Measurements from ENCODE around the gene FBXL20. TPM values are rescaled to one million over a fixed set of nuclear protein-coding genes. Genes with fewer than 3 reads are reported as not detected.

The FBXL20 gene
- total RNA-seq, 6 experiments from 2014 or later: 6.0 to 9.8 (median 8.5) TPM

DNA sequence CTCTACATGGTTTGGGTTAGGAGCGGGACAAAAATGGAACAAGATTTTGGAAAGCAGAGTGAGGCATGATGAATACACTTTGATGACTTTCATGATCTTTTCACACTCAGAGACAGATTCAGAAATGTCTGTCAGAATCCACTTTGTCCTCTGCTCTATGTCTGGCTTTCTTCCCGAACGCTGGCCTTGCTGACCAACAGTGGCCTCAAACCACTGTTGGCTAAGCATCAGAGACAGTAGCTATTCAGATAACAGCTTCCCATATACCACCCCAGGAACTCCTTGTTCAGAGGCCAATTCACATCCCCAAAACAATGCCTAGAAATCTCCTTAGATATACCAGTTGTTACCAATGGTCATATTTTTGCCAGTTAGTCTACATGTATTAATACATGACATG lies 40.9 kb downstream of the FBXL20 start:
- ATAC-seq (peak; percentile 78 to 85 (median 82)), DNase-seq (peak in 2 of 3 donors; percentile 36 to 71)
- no peak overlapping the region for H3K27ac ChIP-seq
- no peaks in the 10 kb centered on the region for H3K27me3 ChIP-seq
- H3K36me3 ChIP-seq: no peaks in the 10 kb centered on the region
- no peak overlapping the region for H3K4me3 ChIP-seq
- no peak for TF ChIP-seq POLR2A (IDR thresholded peaks at IDR 0.05)
- no peak for TF ChIP-seq CTCF (IDR thresholded peaks at IDR 0.05)
- WGBS (ENCODE audit: insufficient coverage, low coverage, low lambda C conversion rate, missing lambda C conversion rate): 35% methylated on average over 3 of the region's 3 CpGs
- peaks cover 0 to 37% (median 5%) of the 10 kb centered on the region in 4 donors for H3K4me1 ChIP-seq
- H3K9me3 ChIP-seq: no peaks in the 10 kb centered on the region
- intact Hi-C loops (cut with DNase I): no loop called here

GRCh38 chr17:39359994-39360393 lies 41.4 kb downstream of the FBXL20 start:
- DNase-seq: no peak
- no peak for TF ChIP-seq CTCF (IDR thresholded peaks at IDR 0.05)
- no peak for TF ChIP-seq POLR2A (IDR thresholded peaks at IDR 0.05)

GRCh38 chr17:39357986-39358385 lies 43.4 kb downstream of the FBXL20 start:
- ATAC-seq: peak; percentile 63 to 80 (median 72)
- H3K27me3 ChIP-seq: no peaks in the 10 kb centered on the region
- WGBS (ENCODE audit: insufficient coverage, low coverage, low lambda C conversion rate, missing lambda C conversion rate): 44% methylated on average over 3 of the region's 3 CpGs
- H3K36me3 ChIP-seq: no peaks in the 10 kb centered on the region
- no peak for DNase-seq
- H3K4me3 ChIP-seq: no peak overlapping the region
- no peak overlapping the region for H3K27ac ChIP-seq
- no peak for TF ChIP-seq CTCF (IDR thresholded peaks at IDR 0.05)
- TF ChIP-seq POLR2A (IDR thresholded peaks at IDR 0.05): no peak
- intact Hi-C loops (cut with DNase I): no loop called here
- peaks cover 0 to 37% (median 5%) of the 10 kb centered on the region in 4 donors for H3K4me1 ChIP-seq
- H3K9me3 ChIP-seq: no peaks in the 10 kb centered on the region

More at GRCh38 chr17:39359994-39360393, 41.4 kb downstream of the FBXL20 start:
- H3K9me3 ChIP-seq: no peaks in the 10 kb centered on the region
- no peaks in the 10 kb centered on the region for H3K27me3 ChIP-seq
- H3K36me3 ChIP-seq: no peaks in the 10 kb centered on the region
- ATAC-seq: no peak
- H3K4me3 ChIP-seq: no peak overlapping the region
- intact Hi-C loops (cut with DNase I): no loop called here
- no peak overlapping the region for H3K27ac ChIP-seq
- peaks cover 0 to 37% (median 5%) of the 10 kb centered on the region in 4 donors for H3K4me1 ChIP-seq
- WGBS (ENCODE audit: insufficient coverage, low coverage, low lambda C conversion rate, missing lambda C conversion rate): 39% methylated on average over 1 of the region's 1 CpG

DNA sequence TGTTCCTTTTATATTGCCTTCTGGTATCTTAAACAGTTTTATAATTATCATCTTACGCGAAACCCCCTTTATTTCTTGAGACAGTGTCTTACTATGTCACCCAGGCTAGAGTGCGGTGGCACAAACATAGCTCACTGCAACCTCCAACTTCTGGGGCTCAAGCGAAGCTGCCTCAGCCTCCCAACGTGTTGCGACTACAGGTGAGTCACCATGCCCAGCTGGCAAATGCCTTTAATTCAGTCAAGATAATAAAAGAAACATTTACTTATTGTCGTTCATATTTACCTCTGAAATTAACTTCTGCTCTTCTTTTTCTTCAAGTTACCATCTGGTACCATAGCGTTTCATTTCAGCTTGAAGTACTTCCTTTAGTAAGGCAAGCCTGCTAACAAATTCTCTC lies 43.9 kb downstream of the FBXL20 start:
- Histone ChIP-seq H3K4me1 (peaks cover 0 to 37% (median 5%) of the 10 kb centered on the region in 4 donors), H3K27ac (no peak overlapping the region), H3K36me3 (no peaks in the 10 kb centered on the region), H3K4me3 (no peak overlapping the region), H3K27me3 (no peaks in the 10 kb centered on the region), H3K9me3 (no peaks in the 10 kb centered on the region)
- intact Hi-C loops (cut with DNase I): no loop called here
- 86% methylated on average over 8 of the region's 8 CpGs for WGBS (ENCODE audit: insufficient coverage, low coverage, low lambda C conversion rate, missing lambda C conversion rate)
- TF ChIP-seq POLR2A (IDR thresholded peaks at IDR 0.05) (no peak), CTCF (IDR thresholded peaks at IDR 0.05) (no peak)
- no peak for DNase-seq
- ATAC-seq: no peak

- 50% methylated on average over 2 of the region's 2 CpGs for WGBS (ENCODE audit: insufficient coverage, low coverage, low lambda C conversion rate, missing lambda C conversion rate)
- H3K4me3 ChIP-seq: no peak overlapping the region
- H3K4me1 ChIP-seq: peaks cover 0 to 19% (median 0%) of the 10 kb centered on the region in 4 donors
- no peaks in the 10 kb centered on the region for H3K27me3 ChIP-seq
- TF ChIP-seq CTCF (IDR thresholded peaks at IDR 0.05): no peak
- no peak for TF ChIP-seq POLR2A (IDR thresholded peaks at IDR 0.05)
- DNase-seq (no peak), ATAC-seq (no peak)
- H3K36me3 ChIP-seq: no peaks in the 10 kb centered on the region
- intact Hi-C loops (cut with DNase I): no loop called here
- no peaks in the 10 kb centered on the region for H3K9me3 ChIP-seq
- H3K27ac ChIP-seq: no peak overlapping the region
Measured at GRCh38 chr17:39352986-39353385, 48.4 kb downstream of the FBXL20 start.
